NCI-H2227 treated with DMSO at 0.1 percent for 48 hours (cell line): ENCODE results near the gene NIPAL3.
"Not testable (repeated sequence)": the region's sequence is repeated elsewhere in the genome, so short reads cannot be mapped to it uniquely, and the experiment has no call there.

Experiments
- DNase-seq: peaks from one replicate; lab custom pipeline; 2025; lab: John Stamatoyannopoulos, UW

NIPAL3 gene

DNA sequence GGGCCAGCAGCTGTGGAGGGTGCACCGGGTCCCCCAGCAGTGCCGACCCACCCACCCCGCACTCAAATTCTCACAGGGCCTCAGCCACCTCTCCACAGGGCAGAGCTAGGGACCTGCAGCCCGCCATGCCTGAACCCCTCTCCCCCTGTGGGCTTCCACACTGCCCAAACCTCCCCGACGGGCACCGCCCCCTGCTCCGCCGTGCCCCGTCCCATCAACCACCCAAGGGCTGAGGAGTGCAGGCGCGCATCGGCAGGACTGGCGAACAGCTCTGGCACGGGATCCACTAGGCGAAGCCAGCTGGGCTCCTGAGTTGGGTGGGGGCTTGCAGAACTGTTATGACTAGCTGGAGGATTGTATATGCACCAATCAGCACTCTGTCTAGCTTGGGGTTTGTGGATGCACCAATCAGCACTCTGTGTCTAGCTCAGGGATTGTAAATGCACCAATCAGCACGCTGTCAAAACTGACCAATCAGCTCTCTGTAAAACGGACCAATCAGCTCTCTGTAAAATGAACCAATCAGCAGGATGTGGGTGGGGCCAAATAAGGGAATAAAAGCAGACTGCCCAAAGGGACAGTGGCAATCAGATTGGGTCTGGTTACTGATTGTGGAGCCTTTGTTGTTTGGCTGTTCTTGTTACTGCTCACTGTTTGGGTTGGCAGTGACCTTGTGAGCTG, 74.6 kb downstream of the NIPAL3 start:
- DNase-seq: no peak

DNA sequence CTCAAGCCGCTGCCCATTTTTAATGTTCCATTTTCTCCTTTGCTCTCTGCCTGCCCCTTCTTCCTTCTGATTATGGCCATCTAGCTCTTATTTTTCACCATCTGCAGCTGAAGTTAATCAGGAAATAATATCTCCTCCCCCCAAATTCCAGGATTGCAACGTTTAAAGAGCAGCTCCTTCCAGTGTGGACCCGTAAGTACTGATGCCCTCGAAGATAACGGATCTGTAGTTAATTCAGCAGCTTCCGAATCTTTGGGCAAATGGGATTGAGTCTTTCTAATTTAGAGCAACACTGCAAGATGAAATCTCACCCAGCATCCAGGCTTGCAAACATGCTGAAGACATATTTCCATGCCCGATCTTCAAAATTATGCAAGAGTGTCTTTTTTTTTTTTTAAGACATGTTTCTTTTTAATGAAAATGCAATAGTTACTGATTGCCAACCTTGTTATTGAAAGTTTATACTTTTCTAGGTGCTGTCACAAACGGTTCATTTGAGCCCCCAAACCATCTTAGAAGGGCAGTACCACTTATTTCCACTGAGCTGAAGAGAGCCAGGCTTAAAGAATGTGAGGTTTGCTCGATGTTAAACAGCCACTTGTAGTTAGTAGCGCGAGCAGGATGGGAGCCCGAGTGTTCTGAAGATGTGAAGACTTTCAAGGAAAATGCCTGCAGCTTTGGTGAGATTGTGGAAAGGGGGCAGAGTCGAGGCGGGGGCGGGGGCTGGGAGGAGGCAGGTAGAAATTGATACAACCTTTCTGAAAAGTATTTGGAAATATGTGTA, 76.2 kb downstream of the NIPAL3 start:
- DNase-seq: peak; percentile 58

DNA sequence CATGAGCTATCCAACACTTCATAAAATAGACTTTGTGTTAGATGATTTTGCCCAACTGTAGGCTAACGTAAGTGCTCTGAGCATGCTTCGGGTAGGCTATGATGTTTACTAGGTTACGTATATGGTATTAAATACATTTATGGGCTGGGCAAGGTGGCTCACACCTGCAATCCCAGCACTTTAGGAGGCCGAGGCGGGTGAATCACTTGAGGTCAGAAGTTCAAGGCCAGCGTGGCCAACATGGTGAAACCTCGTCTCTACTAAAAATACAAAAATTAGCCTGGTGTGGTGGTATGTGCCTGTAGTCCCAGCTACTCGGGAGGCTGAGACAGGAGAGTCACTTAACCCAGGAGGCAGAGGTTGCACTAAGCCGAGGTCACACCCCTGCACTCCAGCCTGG, 77.3 kb downstream of the NIPAL3 start:
- DNase-seq: not testable (repeated sequence)

DNA sequence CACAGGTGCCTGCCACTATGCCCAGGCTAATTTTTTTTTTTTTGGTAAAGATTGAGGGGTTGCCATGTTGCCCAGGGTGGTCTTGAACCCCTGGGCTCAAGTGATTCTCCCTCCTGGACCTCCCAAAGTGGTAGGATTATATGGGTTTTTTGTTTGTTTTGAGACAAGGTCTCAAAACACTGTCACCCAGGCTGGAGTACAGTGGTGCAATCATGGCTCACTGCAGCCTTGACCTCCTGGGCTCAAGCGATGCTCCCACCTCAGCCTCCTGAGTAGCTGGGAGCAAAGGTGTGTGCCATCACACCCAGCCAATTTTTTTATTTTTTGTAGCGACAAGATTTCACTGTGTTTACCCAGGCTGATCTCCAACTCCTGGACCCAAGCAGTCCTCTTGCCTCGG, 78.2 kb downstream of the NIPAL3 start:
- DNase-seq: no peak

DNA sequence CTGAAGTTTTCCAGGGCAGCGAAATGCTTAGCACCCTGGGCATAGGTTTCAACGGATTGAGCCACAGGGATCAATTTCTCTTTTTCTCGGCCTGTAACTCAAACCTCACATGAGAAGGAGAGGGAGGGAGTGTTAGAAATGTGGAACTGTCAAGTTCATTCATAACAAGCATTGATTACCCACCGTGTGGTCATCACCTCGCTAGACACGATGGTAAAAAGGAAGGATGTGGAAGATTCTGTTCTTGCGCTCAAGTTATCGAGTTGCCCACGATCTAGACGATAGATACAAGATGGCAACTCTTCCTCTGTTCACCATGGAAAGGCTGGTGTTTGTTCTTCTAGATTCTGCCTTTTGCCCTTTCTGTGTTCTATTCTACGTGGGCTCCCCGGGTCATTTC, 83.0 kb downstream of the NIPAL3 start:
- DNase-seq: no peak

DNA sequence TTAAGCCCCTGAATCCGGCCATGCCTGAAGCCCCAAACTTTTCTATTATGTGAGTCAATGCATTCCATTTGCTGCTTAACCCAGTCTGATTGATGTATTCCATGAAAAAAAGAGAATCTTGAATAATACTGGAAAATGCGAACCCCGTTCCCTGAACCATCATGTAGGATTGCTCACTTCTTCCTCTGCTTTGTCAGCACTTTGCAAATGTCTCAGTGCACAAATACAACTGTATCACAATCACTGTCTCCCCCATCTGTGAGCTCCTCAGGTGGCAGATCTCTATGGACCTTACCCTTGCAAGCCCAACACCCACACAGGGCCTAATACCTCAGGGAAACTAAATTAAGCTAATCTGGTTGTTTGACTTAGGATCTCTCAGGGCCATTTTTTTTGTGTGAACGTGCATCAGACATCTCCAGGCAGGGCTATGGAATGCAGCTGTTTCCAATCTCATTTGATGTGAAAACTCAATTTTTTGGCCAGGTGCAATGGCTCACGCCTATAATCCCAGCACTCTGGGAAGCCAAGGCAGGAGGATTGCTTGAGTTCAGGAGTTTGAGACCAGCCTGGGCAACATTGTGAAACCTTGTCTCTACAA, 84.9 kb downstream of the NIPAL3 start:
- DNase-seq: no peak

DNA sequence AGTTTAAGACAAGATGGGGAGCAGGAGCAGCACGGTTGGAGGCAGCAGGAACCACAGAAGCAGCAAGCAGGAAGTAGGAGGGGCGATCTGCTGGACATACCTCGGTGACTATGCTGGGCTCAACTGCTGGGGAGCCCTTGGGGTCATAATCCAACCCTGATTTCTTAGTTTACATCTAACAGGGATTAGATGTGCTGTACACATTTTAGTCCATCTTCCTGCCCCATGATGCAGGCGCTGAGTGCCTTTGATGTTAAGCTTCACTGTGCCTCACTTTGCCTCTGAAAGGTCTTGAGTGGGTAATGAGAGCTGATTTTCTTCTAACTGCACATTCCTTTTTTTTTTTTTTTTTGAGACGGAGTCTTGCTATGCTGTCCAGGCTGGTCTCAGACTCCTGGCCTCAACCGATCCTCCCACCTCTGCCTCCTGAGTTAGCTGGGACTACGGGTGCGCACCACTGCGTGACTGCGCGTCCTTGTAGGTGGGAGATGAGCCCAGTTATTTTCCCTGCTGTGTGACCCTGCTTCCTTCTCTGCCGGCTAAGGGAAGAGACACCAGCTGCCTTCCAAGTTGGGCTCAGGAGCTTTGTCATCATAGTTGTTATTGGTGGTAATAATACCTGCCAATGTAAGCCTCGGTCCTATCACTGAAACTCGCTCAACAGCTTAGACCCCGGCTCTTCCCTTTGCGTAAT, 85.9 kb downstream of the NIPAL3 start:
- DNase-seq: peak; percentile 81

DNA sequence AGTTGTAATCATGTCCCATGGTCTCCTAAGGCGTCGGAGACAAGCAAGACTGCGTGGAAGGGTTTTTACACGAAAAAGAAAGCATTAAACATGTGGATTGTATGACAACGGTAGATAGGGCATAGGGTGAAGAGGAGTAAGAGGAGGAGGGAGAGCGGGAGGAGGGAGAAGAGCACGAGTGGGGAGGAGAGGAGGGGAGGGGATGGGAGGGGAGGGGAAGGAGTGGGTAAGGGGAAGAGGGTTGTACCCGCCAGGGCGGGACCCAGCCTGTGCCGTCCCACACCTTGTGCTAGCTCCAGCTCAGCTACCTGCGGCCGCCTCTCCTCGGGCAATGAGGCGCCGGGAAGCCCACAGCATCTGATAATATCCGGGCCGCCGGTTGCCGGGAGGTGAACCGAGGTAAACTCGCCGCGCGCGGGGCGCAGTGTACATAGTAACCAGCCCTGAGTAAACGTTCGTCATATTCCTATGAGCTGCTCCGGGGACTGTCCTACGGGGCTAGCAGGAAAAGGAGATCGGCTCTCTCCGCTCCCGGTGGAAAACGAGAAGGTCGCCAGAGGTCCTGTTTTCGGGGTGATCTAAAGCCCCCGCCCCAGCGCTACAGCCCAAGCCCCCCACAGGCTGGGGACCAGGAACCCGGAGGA, 86.6 kb downstream of the NIPAL3 start:
- peak; percentile 81 for DNase-seq

DNA sequence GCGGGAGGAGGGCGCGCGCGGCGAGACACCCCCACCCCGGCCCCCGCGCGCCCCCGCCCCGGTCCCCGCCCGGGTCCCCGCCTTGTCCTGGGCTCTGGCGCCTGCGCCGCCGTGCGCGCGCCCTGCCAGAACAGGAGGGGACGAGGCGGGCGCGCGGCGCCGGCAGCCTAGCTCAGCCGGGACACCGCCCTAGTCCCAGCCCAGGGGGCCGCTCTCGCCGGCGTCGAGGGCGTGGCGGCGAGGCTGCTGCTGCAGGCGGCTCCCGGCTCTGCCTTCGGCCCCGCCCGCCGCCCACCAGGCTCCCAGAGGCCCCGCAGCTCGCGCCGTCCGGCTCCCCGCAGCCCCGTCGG, 87.1 kb downstream of the NIPAL3 start, which contains the start of gene RCAN3:
TSS of gene RCAN3 (plus strand) at position 128 of the 350 bp plus-strand sequence. CDS start 11,537 bp downstream, outside the sequence.
- DNase-seq: peak; percentile 87

DNA sequence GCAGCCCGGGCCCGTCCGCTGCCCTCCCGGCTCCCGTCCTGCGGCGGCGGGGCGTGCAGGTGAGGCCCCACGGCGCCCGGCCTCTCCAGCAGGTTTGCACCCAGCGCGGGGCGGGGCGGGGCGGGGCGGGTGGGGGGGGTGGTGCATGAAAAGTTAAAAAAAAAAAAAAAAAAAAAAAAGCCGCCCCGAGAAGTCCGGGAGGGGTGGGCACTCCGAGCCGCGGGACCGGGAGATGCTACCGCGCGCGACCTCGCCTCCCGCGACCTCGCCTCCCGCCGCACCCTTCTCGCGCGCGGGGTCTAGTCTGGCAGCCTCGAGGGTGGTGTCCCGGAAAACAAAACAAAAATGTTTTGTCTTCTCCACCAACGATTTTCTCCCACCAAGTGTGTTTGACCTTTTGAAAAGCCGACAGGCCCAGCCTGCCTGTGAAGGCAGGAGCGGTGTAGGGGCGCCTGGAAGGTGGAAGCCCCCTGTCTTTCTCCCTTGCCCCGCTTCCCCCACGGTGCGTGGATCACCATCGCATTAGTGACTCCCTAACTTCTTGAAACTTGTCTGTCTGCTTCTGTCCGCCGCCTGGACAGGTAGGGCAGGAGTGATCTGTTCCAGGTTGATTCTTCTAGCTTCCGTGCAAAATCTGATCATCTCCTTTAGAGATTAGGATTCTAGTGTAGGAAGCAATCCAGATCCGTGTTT, 87.6 kb downstream of the NIPAL3 start:
- no peak for DNase-seq

DNA sequence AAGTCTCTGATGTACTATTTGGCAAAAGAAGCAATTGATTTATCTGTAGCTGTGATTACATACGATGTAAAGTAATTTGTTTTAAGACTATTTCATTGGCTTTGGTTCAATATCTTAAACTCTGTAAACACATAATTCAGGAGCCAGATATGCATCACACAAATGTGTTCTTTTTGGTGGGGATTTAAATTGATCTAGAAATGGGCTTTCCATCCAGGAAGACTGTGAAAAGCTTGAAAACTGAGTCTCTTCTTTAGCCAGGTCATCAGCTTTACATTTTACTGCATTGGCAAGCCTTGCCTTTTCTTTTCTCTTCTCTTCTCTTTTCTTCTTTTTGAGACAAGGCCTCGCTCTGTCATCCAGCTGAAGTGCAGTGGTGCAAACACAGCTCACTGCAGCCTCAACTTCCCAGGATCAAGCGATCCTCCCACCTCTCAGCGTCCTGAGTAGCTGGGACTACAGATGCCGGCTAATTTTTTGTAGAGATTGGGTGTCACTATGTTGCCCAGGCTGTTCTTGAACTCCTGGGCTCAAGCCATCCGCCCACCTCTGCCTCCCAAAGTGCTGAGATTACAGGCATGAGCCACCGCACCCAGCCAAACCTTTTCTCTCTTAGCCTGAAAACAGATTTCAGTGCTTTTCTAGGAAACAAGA, 88.4 kb downstream of the NIPAL3 start:
- DNase-seq: no peak

DNA sequence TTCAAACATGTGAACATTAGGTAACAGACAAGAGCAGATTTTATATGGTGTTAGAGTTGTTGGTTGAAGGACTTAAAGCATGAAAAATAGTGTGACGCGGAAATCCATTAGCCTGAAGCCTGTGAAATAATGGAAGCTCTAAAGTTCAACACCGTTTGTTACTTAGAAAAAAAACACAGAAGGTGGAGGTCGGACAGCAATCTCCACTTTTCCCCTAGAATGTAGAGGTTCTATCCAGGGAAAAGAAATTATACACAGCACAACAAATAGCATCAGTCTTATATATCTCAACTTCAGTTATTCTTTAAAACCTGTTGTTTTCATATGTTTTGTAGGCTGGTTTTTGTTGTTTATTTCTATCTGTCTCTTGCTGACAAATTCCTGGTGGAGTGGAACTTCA, 89.0 kb downstream of the NIPAL3 start:
- DNase-seq: no peak

DNA sequence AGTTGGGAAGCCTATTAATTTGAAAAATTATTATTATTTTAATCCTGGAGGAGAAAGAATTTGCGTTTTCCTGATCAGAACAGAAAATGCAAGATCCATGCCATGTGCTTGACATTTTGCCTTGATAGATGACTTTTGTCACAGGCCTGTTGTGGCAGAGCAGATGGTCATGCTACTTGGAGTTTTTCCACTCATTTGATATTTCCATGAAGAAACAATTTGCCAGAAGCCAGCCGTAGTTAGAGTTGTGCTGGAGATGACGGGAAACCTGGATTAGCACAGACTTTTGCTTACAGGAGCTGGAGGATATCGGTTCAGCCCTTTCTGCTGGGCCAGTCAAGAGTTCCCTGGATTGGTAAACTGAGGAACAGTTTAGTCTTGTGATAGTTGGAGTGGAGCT, 90.2 kb downstream of the NIPAL3 start:
- DNase-seq: no peak

DNA sequence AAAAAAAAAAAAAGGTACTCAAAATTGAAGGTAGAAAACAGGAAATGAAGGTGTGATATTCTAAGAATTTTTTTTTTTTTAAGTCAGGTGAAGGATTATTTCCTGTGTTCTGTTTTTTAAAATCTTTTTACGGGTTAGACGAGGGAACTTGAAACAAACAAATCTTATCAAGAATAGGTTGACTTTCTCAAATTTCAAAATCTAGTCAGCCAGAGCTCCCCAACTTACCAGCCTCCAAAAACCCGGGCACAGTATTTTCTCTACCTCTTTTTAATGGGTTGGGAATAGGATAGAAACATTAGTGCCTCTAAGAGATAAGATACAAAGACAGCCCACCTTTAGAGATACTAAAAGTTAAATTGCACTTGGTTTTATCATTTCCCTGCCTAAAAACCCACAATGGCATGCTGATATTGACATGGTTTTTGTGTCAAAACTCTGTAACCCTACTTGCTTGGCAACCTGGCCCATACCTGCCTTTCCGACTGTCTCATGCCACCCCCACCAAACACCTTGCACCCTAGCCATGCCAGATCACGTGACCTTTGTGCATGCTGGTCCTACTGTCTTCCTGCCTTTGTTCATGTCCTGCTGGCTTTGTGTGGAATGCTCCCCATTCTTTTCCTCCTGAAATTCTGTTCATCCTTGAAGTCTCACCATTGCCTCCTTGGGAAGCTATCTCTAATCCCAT, 91.2 kb downstream of the NIPAL3 start:
- no peak for DNase-seq

DNA sequence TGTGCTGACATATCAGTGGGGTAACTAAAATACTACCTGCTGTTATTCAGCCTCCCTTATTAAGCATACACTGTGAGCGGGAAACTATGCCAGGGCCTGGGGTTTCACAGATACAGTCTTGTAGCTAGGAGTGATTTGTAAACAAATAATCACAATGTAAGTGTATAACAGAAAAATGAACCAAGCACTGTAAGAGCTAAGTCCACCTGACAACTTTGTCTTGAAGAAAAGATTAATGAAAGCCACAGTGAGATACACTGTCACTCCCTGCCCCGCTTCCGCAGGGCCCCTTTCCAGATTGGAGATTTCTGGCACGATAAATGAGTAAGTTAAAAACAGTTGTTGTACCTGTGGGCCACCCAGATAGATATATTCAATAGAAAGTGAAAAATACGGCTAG, 91.8 kb downstream of the NIPAL3 start:
- DNase-seq: no peak

DNA sequence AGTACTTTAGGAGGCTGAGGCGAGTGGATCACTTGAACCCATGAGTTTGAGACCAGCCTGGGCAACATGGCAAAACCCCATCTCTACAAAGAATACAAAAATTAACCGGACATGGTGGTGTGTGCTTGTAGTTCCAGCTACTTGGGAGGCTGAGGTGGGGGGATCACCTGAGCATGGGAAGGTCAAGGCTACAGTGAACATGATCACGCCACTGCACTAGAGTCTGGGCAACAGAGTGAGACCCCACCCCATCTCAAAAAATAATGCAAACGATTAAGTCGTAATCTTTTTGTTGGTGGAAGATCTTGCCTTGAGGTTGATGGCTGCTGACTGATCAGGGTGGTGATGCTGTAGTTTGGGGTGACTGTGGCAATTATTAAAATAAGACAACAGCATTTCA, 93.3 kb downstream of the NIPAL3 start:
- no peak for DNase-seq

DNA sequence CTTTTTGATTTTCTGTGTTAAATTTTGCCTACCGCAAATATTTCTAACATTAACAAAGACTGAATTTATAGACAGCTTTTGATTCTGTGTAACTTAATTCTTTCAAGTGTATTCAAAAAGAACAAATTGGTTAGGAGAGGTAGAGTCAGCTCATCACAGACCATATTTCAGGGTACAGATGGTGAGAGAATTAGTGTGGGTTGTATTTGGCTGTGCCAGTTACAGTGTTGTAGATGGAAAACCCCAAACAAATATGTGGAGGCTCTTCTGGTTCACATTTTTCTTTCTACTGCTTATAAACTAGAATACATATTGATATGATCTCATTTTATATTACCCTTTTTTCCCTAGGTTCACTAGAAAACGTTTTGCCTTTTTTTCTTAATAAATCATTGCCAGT, 98.1 kb downstream of the NIPAL3 start:
- DNase-seq: no peak

DNA sequence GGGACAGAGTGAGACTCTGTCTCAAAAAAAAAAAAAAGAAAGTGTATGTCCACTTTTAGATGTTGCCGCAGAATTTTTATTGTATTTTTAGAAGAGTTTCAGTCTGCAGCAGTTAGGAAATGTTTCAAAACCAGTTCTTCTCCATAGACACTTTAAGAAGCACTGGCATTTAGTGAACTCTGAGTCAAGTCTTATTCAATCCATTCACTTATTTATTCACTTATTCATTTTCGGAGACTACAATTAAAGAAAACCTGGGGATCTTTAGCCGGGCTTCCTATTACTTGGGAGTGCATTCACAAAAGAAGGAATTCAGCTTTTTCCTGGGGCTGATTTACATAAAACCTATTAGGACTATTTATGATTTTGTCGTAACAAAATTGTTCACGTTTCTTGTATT, 99.3 kb downstream of the NIPAL3 start:
- DNase-seq: no peak

DNA sequence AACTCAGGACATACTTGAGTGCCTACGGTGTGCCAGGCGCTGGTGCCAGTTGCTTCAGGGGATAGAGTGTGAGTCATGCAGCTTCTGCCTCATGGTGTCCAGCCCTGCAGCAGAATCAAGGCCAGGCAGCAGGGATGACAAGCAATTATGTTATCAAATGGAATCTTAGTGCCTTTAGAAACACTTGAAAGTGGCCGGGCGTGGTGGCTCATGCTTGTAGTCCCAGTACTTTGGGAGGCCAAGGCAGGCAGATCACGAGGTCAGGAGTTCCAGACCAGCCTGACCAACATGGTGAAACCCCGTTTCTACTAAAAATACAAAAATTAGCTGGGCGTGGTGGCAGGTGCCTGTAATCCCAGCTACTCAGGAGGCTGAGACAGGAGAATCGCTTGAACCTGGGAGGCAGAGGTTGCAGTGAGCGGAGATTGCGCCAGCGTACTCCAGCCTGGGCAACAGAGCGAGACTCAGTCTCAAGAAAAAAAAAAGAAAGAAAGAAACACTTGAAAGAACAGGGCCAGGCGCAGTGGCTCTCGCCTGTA, 100.1 kb downstream of the NIPAL3 start:
- not testable (repeated sequence) for DNase-seq

DNA sequence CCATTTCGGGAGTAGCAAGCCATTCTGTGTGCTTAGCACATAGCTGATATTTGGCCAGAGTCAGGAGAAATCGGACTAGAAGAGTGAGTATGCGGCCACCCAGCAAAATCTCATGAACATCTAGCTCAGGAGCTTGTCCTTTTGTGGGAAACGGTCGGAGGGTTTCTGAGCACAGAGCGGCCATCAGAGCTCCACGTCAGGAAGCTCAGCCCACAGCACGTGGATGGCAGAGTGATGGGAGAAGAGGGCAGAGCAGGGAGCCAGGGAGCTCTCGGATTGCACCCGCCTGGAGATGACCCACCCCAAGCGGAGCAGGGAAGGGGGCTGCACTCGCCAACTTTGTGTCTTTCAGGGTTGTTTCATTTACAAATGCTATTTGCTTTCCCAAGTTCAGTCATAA, 100.9 kb downstream of the NIPAL3 start:
- DNase-seq: no peak
